ENCODE results near the gene SPRYD4. TPM values are rescaled to one million over a fixed set of nuclear protein-coding genes. Genes with fewer than 3 reads are reported as not detected.

The SPRYD4 gene
- total and polyA plus RNA-seq, 4 donors, result 1.6 to 3.6 (median 1.9) TPM

DNA sequence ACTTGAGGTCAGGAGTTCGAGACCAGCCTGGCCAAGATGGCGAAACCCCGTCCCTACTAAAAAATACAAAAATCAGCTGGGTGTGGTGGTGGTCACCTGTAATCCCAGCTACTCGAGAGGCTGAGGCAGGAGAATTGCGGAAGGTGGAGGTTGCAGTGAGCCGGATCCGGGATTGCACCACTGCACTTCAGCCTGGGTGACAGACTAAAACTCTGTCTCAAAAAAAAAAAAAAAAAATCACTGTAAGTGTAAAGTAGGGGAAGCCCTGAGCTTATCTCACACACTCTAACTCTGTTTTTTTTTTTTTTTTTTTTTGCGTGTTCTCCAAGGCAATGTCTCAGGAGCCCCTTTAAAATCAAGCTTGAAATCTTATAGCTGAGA lies 52.8 kb downstream of the SPRYD4 start:
- Histone ChIP-seq H3K4me3 (ENCODE audit: low read length in 2 of 2) (peak overlapping the region; percentile 32 to 85), H3K27me3 (ENCODE audit: control insufficient read depth in 1 of 2, insufficient read depth in 2 of 2, low read length in 1 of 2) (no peaks in the 10 kb centered on the region), H3K9me3 (ENCODE audit: control insufficient read depth, low read length) (no peaks in the 10 kb centered on the region), H3K27ac (ENCODE audit: low read depth in 1 of 2, low read length in 2 of 2) (peak overlapping the region; percentile 51 to 82), H3K36me3 (ENCODE audit: control insufficient read depth in 1 of 2, insufficient read depth in 2 of 2, low read length in 1 of 2) (no peaks in the 10 kb centered on the region), H3K4me1 (ENCODE audit: control insufficient read depth in 1 of 2, insufficient read depth in 2 of 2, low read length in 2 of 2) (peaks cover 0 to 2% of the 10 kb centered on the region in 2 donors)
- WGBS, 2 donors, result 49 to 55% methylated on average over 8 of the region's 8 CpGs
- DNase-seq (no peak), ATAC-seq (ENCODE audit: low FRiP score) (peak; percentile 61)
- intact Hi-C loops (cut with DNase I), result loop anchor here in 1 of 2 donors (5.0 kb wide), 1 partner anchor 111 kb away; the partner anchor contains the start of gene BAZ2A

DNA sequence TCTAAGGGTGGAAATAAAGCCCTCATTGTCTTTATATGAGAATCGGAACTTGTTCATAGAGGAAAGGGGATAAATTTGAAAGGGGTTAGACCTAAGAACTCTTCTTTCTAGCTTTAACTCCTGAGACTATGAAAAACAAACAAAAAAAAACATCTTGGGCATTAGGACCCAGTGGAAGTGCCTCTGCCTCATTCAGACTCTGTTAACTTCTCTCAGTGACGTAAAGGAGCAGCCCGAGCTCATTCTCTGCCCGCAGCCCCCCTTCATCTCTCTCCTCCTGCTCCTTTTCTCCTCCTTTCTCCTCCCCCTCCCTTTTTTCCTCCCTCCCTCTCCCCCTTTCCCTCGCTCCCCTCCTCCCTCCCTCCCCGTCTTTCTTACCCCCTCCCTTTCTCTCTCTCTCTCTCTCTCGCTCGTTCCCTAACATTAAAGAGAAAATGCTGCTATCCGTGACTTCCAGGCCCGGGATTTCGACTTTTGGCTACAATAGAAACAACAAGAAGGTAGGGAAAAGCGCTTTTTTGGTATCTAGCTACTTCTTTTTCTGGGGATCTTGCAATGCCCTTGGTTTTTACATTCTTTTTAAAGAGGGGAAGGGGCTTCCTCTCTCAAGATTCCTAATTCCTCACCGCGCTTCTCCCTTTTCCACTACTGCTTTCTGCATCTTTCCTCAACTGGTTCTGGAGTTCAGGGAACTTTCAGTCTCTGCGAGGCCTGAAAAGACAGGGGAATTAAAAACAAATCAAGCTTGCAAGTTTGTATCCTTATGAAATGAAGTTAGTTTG lies 53.4 kb downstream of the SPRYD4 start, which contains the start of gene RBMS2:
RBMS2 (plus strand) TSS at position 231 of the 782 bp plus-strand sequence; CDS start at position 435, 204 bp downstream.
- DNase-seq, result peak; percentile 88 to 90
- H3K4me1 ChIP-seq (ENCODE audit: control insufficient read depth in 1 of 2, insufficient read depth in 2 of 2, low read length in 2 of 2), result peaks cover 0 to 2% of the 10 kb centered on the region in 2 donors
- intact Hi-C loops (cut with DNase I), result loop anchor here in 1 of 2 donors (5.0 kb wide), 1 partner anchor 111 kb away; the partner anchor contains the start of gene BAZ2A

DNA sequence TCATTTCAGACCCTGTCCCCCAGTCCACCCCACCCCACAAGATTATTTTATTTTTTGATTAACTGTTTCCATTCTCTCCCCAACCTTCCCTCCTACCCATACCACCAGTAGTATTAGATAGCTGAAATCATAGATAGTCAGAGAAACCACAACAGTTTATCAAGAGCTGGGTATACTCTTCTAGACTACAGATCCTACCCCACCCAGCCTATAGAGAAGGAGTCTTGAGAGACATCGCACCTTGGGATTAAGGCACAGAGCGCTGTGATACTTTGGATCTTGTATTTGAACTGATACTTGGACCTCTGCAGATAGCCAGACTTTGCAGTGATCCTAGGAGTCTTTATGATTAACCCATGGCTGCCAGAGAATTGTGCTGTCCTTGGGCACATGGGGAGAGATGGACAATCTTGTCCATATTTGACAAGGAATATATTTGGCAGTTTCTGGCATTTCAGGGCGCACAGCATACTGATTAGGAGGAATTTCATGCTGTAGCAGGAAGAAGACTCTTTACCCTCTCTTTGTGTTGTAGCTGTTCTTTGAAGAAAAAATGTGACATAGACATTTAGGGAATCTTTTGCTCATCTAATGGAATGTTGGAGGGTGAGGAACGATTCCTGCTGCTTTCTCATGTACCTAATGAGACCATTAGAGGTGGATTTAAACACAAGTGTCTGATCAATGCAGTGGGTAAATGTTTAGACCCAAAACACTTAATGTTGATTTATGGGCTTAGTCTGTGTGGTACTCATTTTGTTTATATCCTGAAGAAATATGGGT lies 54.2 kb downstream of the SPRYD4 start:
- no peaks in the 10 kb centered on the region for H3K27me3 ChIP-seq (ENCODE audit: control insufficient read depth in 1 of 2, insufficient read depth in 2 of 2, low read length in 1 of 2)
- no peaks in the 10 kb centered on the region for H3K9me3 ChIP-seq (ENCODE audit: control insufficient read depth, low read length)
- ATAC-seq (ENCODE audit: low FRiP score) (no peak), DNase-seq (no peak)
- no peaks in the 10 kb centered on the region for H3K36me3 ChIP-seq (ENCODE audit: control insufficient read depth in 1 of 2, insufficient read depth in 2 of 2, low read length in 1 of 2)
- 0 to 2% methylated on average over 4 of the region's 4 CpGs for WGBS, 2 donors
- H3K27ac ChIP-seq (ENCODE audit: low read depth in 1 of 2, low read length in 2 of 2), result peak overlapping the region; percentile 64 to 89
- peak overlapping the region; percentile 85 to 98 for H3K4me3 ChIP-seq (ENCODE audit: low read length in 2 of 2)
- intact Hi-C loops (cut with DNase I), result loop anchor here in 1 of 2 donors (5.0 kb wide), 1 partner anchor 110 kb away; the partner anchor contains the start of gene BAZ2A
- H3K4me1 ChIP-seq (ENCODE audit: control insufficient read depth in 1 of 2, insufficient read depth in 2 of 2, low read length in 2 of 2), result peaks cover 0 to 6% of the 10 kb centered on the region in 2 donors

More for the DNA sequence above, 53.4 kb downstream of the SPRYD4 start, which contains the start of gene RBMS2:
- Histone ChIP-seq H3K27me3 (ENCODE audit: control insufficient read depth in 1 of 2, insufficient read depth in 2 of 2, low read length in 1 of 2) (no peaks in the 10 kb centered on the region), H3K9me3 (ENCODE audit: control insufficient read depth, low read length) (no peaks in the 10 kb centered on the region), H3K4me3 (ENCODE audit: low read length in 2 of 2) (peak within 1 kb of the TSS; percentile 85 to 98), H3K27ac (ENCODE audit: low read depth in 1 of 2, low read length in 2 of 2) (peak within 1 kb of the TSS; percentile 64 to 89), H3K36me3 (ENCODE audit: control insufficient read depth in 1 of 2, insufficient read depth in 2 of 2, low read length in 1 of 2) (no peaks in the 10 kb centered on the region)
- ATAC-seq (ENCODE audit: low FRiP score), result peak; percentile 96
- WGBS, 2 donors, result 0 to 1% methylated on average over 11 to 15 of the region's 15 CpGs

DNA sequence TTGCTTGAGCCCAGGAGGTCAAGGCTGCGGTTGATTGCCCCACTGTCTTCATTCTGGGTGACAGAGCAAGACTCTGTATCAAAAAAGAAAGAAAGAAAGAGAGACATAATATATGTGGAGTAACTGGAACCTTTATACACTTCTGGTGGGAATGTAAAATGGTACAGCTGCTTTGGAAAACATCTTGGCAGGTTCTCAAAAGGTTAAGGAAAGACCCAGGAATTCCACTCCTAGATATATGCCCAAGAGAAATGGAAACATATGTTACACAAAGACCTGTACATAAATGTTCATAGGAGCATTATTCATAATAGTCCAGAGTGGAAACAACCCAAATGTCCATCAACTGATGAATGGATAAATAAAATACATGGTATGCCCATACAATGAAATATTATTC lies 60.5 kb downstream of the SPRYD4 start:
- no peaks in the 10 kb centered on the region for H3K36me3 ChIP-seq (ENCODE audit: control insufficient read depth in 1 of 2, insufficient read depth in 2 of 2, low read length in 1 of 2)
- 67 to 77% methylated on average over 1 of the region's 1 CpG for WGBS, 2 donors
- H3K9me3 ChIP-seq (ENCODE audit: control insufficient read depth, low read length), result no peaks in the 10 kb centered on the region
- H3K4me1 ChIP-seq (ENCODE audit: control insufficient read depth in 1 of 2, insufficient read depth in 2 of 2, low read length in 2 of 2), result peaks cover 0 to 6% of the 10 kb centered on the region in 2 donors
- intact Hi-C loops (cut with DNase I), result no loop called here
- DNase-seq (no peak), ATAC-seq (ENCODE audit: low FRiP score) (no peak)
- H3K27me3 ChIP-seq (ENCODE audit: control insufficient read depth in 1 of 2, insufficient read depth in 2 of 2, low read length in 1 of 2), result no peaks in the 10 kb centered on the region
- H3K4me3 ChIP-seq (ENCODE audit: low read length in 2 of 2), result no peak overlapping the region
- no peak overlapping the region for H3K27ac ChIP-seq (ENCODE audit: low read depth in 1 of 2, low read length in 2 of 2)

Other genes starting within 250 kb of the SPRYD4 start
- gene RNF41, start 246.7 kb upstream of the SPRYD4 start, total RNA-seq, result 10 to 100 TPM; 50.9 to 61.4 TPM
- gene RNF41, start 246.7 kb upstream of the SPRYD4 start, polyA plus RNA-seq, result 10 to 100 TPM; 32.9 to 39.3 TPM
- gene NABP2, start 244.2 kb upstream of the SPRYD4 start, total RNA-seq, result 10 to 100 TPM; 18.6 to 19.7 TPM
- 10 to 100 TPM; 25.7 to 28.6 TPM for gene NABP2, start 244.2 kb upstream of the SPRYD4 start, polyA plus RNA-seq
- not detected for gene SLC39A5, start 238.5 kb upstream of the SPRYD4 start, total RNA-seq
- gene SLC39A5, start 238.5 kb upstream of the SPRYD4 start, polyA plus RNA-seq, result 10 to 100 TPM in 1 of 2 donors, 1 to 10 TPM in 1; 1.1 to 21.4 TPM
- 10 to 100 TPM; 30.5 to 37.9 TPM for gene ANKRD52, start 210.2 kb upstream of the SPRYD4 start, total RNA-seq
- 1 to 10 TPM; 4.4 to 9.3 TPM for gene ANKRD52, start 210.2 kb upstream of the SPRYD4 start, polyA plus RNA-seq
- gene COQ10A, start 201.6 kb upstream of the SPRYD4 start, total RNA-seq, result 10 to 100 TPM; 11.1 to 11.2 TPM
- 10 to 100 TPM; 11.9 to 18.9 TPM for gene COQ10A, start 201.6 kb upstream of the SPRYD4 start, polyA plus RNA-seq
- gene CS, start 168.2 kb upstream of the SPRYD4 start, total RNA-seq, result 100 to 1,000 TPM; 103 to 104 TPM
- gene CS, start 168.2 kb upstream of the SPRYD4 start, polyA plus RNA-seq, result 10 to 100 TPM; 49.5 to 56.3 TPM
- 10 to 100 TPM; 72.2 to 92.0 TPM for gene CNPY2, start 152.6 kb upstream of the SPRYD4 start, total RNA-seq
- gene CNPY2, start 152.6 kb upstream of the SPRYD4 start, polyA plus RNA-seq, result 100 to 1,000 TPM in 1 of 2 donors, 10 to 100 TPM in 1; 96.2 to 149 TPM
- gene PAN2, start 134.6 kb upstream of the SPRYD4 start, total RNA-seq, result 10 to 100 TPM; 40.1 to 83.5 TPM
- 10 to 100 TPM in 1 of 2 donors, 1 to 10 TPM in 1; 6.1 to 73.2 TPM for gene PAN2, start 134.6 kb upstream of the SPRYD4 start, polyA plus RNA-seq
- under 1 TPM in 1 of 2 donors, not detected in 1; 0.52 TPM for gene IL23A, start 129.7 kb upstream of the SPRYD4 start, total RNA-seq
- gene IL23A, start 129.7 kb upstream of the SPRYD4 start, polyA plus RNA-seq, result not detected
- gene STAT2, start 108.5 kb upstream of the SPRYD4 start, total RNA-seq, result 100 to 1,000 TPM; 129 to 191 TPM
- 100 to 1,000 TPM in 1 of 2 donors, 10 to 100 TPM in 1; 20.0 to 111 TPM for gene STAT2, start 108.5 kb upstream of the SPRYD4 start, polyA plus RNA-seq
- not detected for gene APOF, start 105.7 kb upstream of the SPRYD4 start, total RNA-seq
- under 1 TPM in 1 of 2 donors, not detected in 1; 0.50 TPM for gene APOF, start 105.7 kb upstream of the SPRYD4 start, polyA plus RNA-seq
- gene TIMELESS, start 19.2 kb upstream of the SPRYD4 start, total RNA-seq, result 1 to 10 TPM; 4.0 to 5.9 TPM
- gene TIMELESS, start 19.2 kb upstream of the SPRYD4 start, polyA plus RNA-seq, result 1 to 10 TPM; 1.8 to 4.6 TPM
- gene MIP, start 13.9 kb upstream of the SPRYD4 start, total RNA-seq, result not detected
- gene MIP, start 13.9 kb upstream of the SPRYD4 start, polyA plus RNA-seq, result not detected
- gene GLS2, start 19.6 kb downstream of the SPRYD4 start, total RNA-seq, result 1 to 10 TPM in 1 of 2 donors, under 1 TPM in 1; 0.58 to 1.5 TPM
- 1 to 10 TPM; 1.0 to 1.4 TPM for gene GLS2, start 19.6 kb downstream of the SPRYD4 start, polyA plus RNA-seq
- 10 to 100 TPM; 67.4 to 72.0 TPM for gene RBMS2, start 53.2 kb downstream of the SPRYD4 start, total RNA-seq
- gene RBMS2, start 53.2 kb downstream of the SPRYD4 start, polyA plus RNA-seq, result 10 to 100 TPM; 12.5 to 18.2 TPM
- gene BAZ2A, start 161.7 kb downstream of the SPRYD4 start, total RNA-seq, result 100 to 1,000 TPM in 1 of 2 donors, 10 to 100 TPM in 1; 89.3 to 130 TPM
- 10 to 100 TPM; 15.2 to 35.2 TPM for gene BAZ2A, start 161.7 kb downstream of the SPRYD4 start, polyA plus RNA-seq
- 100 to 1,000 TPM; 216 to 262 TPM for gene ATP5F1B, start 177.4 kb downstream of the SPRYD4 start, total RNA-seq
- gene ATP5F1B, start 177.4 kb downstream of the SPRYD4 start, polyA plus RNA-seq, result 100 to 1,000 TPM; 289 to 327 TPM
- 100 to 1,000 TPM; 148 to 153 TPM for gene PTGES3, start 219.7 kb downstream of the SPRYD4 start, total RNA-seq
- 100 to 1,000 TPM; 142 to 221 TPM for gene PTGES3, start 219.7 kb downstream of the SPRYD4 start, polyA plus RNA-seq

Data from aorta (tissue), 5 donors.